Lower leg skin (tissue), 4 donors: ENCODE results near the gene DIP2A. TPM values are rescaled to one million over a fixed set of nuclear protein-coding genes. Genes with fewer than 3 reads are reported as not detected.

Experiments used
- DNase-seq, 2 donors: peaks; one replicate each; pipeline ENCODE4 v3.0.0-alpha.2; 2019; ENCODE audit warnings: low spot score in 2 of 2
- H3K4me3 ChIP-seq: fragments of 200-600 bp; sonication (generic); 2 replicates; pipeline ENCODE4 v1.5.1; 2017; ENCODE audit warnings: mild to moderate bottlenecking, low read depth; ENCODE audit not compliant: poor library complexity, severe bottlenecking
- CTCF ChIP-seq, 3 donors: fragments of 450-650 bp; IDR thresholded peaks; one replicate each; pipeline ENCODE4 v1.5.1; 2016; ENCODE audit warnings: antibody characterized with exemption in 3 of 3, mild to moderate bottlenecking in 3 of 3, moderate library complexity in 2 of 3
- POLR2A ChIP-seq, 2 donors: fragments of 450-650 bp; IDR thresholded peaks; one replicate each; pipeline ENCODE4 v1.6.1; 2016 to 2017; ENCODE audit warnings: antibody characterized with exemption in 2 of 2, mild to moderate bottlenecking in 1 of 2, moderate library complexity in 1 of 2
- WGBS, 2 donors: methylation state at CpG; one replicate each; pipeline ENCODE4 v1.1.5; 2018; 5-methylcytosine and 5-hydroxymethylcytosine counted together
- intact Hi-C: fragments of 100-400 bp; cut with DNase I; formaldehyde crosslinking; loops from one replicate; pipeline ENCODE4 v1.15.0; 2023; ENCODE audit warnings: low total_unique reads
- total RNA-seq, 4 donors: library from RNA; depleted of rRNA; stranded (reverse); fragments of >200 nt; gene quantifications; one replicate each; pipeline ENCODE4 v1.1.0, GENCODE V29; 2016

The DIP2A gene
- total RNA-seq, 4 donors from 2014 or later, result 37.3 to 77.8 (median 38.5) TPM

GRCh38 chr21:46437096-46437498, 21.6 kb upstream of the DIP2A start:
- intact Hi-C loops, result no loop called here
- 85 to 93% methylated on average over 13 of the region's 13 CpGs for WGBS, 2 donors
- TF ChIP-seq POLR2A (IDR thresholded peaks at IDR 0.05) (no peak), CTCF (IDR thresholded peaks at IDR 0.05) (no peak)
- no peak for DNase-seq
- no peak overlapping the region for H3K4me3 ChIP-seq

GRCh38 chr21:46437511-46437910, 21.2 kb upstream of the DIP2A start:
- 85 to 90% methylated on average over 13 of the region's 13 CpGs for WGBS, 2 donors
- intact Hi-C loops, result no loop called here
- H3K4me3 ChIP-seq, result no peak overlapping the region
- DNase-seq, result no peak
- TF ChIP-seq CTCF (IDR thresholded peaks at IDR 0.05), result no peak
- TF ChIP-seq POLR2A (IDR thresholded peaks at IDR 0.05), result no peak

- 92 to 98% methylated on average over 11 of the region's 11 CpGs for WGBS, 2 donors
- DNase-seq, result no peak
- H3K4me3 ChIP-seq, result no peak overlapping the region
- intact Hi-C loops, result no loop called here
- no peak for TF ChIP-seq CTCF (IDR thresholded peaks at IDR 0.05)
- TF ChIP-seq POLR2A (IDR thresholded peaks at IDR 0.05), result no peak
These were observed 20.4 kb upstream of the DIP2A start for GRCh38 chr21:46438241-46438640.

- TF ChIP-seq POLR2A (IDR thresholded peaks at IDR 0.05) (no peak), CTCF (IDR thresholded peaks at IDR 0.05) (no peak)
- H3K4me3 ChIP-seq, result no peak overlapping the region
- intact Hi-C loops, result no loop called here
- DNase-seq, result no peak
- WGBS, 2 donors, result 89 to 94% methylated on average over 18 of the region's 18 CpGs
These were observed 18.8 kb upstream of the DIP2A start for GRCh38 chr21:46439906-46440305.

GRCh38 chr21:46441331-46441730, 17.4 kb upstream of the DIP2A start:
- TF ChIP-seq POLR2A (IDR thresholded peaks at IDR 0.05) (no peak), CTCF (IDR thresholded peaks at IDR 0.05) (no peak)
- no peak for DNase-seq
- H3K4me3 ChIP-seq, result no peak overlapping the region
- WGBS, 2 donors, result 96 to 97% methylated on average over 14 of the region's 14 CpGs
- intact Hi-C loops, result no loop called here

GRCh38 chr21:46441961-46442498, 16.7 kb upstream of the DIP2A start:
- H3K4me3 ChIP-seq, result no peak overlapping the region
- WGBS, 2 donors, result 93 to 94% methylated on average over 22 to 23 of the region's 23 CpGs
- TF ChIP-seq CTCF (IDR thresholded peaks at IDR 0.05) (no peak), POLR2A (IDR thresholded peaks at IDR 0.05) (no peak)
- no peak for DNase-seq
- intact Hi-C loops, result no loop called here
